Measurements from ENCODE around the gene KCNQ1.

DNA sequence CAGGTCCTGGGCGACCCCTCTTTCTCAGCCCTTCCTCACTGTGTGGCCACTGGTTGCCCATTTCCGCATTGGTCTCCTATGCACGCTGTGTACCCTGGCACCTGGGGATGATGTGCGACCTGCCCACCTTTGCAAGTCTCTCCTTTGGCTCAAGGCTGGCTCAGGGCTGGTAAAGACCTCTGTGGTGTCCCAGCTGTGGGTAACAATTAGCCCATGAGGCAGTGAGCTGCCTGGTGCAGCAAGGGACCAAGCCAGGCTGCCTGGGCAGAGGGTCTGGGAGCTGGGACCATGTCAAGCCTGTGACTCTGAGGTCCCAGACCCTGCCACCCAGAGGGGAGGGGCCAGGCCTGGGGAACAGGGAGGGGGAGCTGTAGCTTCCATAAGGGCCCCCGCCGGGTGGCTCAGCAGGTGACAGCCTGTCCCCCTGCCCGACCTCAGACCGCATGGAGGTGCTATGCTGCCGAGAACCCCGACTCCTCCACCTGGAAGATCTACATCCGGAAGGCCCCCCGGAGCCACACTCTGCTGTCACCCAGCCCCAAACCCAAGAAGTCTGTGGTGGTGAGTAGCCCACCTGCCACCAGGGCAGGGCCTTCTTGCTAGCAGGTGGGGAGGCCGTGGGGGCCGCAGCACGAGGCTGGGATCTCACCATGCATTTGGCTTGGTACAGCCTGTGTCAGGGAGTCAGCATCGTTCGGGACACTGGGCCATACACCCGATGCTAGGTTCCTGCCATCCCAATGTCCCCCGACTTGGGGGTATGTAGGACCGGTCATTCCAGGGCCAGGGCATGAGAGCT is 142.5 kb downstream of the KCNQ1 start:
- TF ChIP-seq, protein P1, sequence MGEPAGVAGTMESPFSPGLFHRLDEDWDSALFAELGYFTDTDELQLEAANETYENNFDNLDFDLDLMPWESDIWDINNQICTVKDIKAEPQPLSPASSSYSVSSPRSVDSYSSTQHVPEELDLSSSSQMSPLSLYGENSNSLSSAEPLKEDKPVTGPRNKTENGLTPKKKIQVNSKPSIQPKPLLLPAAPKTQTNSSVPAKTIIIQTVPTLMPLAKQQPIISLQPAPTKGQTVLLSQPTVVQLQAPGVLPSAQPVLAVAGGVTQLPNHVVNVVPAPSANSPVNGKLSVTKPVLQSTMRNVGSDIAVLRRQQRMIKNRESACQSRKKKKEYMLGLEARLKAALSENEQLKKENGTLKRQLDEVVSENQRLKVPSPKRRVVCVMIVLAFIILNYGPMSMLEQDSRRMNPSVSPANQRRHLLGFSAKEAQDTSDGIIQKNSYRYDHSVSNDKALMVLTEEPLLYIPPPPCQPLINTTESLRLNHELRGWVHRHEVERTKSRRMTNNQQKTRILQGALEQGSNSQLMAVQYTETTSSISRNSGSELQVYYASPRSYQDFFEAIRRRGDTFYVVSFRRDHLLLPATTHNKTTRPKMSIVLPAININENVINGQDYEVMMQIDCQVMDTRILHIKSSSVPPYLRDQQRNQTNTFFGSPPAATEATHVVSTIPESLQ (CRISPR knock-in tag; IDR thresholded peaks at IDR 0.05), result no peak
- TF ChIP-seq ELK1 (CRISPR knock-in tag; IDR thresholded peaks at IDR 0.05), result no peak
- no peak for TF ChIP-seq JUNB (CRISPR knock-in tag; conservative IDR thresholded peaks at IDR 0.05)
- no peak for TF ChIP-seq SMAD2 (IDR thresholded peaks at IDR 0.05; ENCODE audit: low read depth, low read length)
- no peak for TF ChIP-seq HNRNPK (IDR thresholded peaks at IDR 0.05; ENCODE audit: low read depth, low read length, poor library complexity, severe bottlenecking)
- TF ChIP-seq CEBPG (CRISPR knock-in tag; IDR thresholded peaks at IDR 0.05), result no peak
- no peak for TF ChIP-seq CEBPG (tag; conservative IDR thresholded peaks at IDR 0.05 in 1 of 2, IDR thresholded peaks at IDR 0.05 in 1 of 2)
- TF ChIP-seq ZC3H4 (CRISPR knock-in tag; IDR thresholded peaks at IDR 0.05; ENCODE audit: borderline replicate concordance), result no peak
- TF ChIP-seq KAT7 (CRISPR knock-in tag; IDR thresholded peaks at IDR 0.05; ENCODE audit: borderline replicate concordance), result no peak
- TF ChIP-seq, protein P2, sequence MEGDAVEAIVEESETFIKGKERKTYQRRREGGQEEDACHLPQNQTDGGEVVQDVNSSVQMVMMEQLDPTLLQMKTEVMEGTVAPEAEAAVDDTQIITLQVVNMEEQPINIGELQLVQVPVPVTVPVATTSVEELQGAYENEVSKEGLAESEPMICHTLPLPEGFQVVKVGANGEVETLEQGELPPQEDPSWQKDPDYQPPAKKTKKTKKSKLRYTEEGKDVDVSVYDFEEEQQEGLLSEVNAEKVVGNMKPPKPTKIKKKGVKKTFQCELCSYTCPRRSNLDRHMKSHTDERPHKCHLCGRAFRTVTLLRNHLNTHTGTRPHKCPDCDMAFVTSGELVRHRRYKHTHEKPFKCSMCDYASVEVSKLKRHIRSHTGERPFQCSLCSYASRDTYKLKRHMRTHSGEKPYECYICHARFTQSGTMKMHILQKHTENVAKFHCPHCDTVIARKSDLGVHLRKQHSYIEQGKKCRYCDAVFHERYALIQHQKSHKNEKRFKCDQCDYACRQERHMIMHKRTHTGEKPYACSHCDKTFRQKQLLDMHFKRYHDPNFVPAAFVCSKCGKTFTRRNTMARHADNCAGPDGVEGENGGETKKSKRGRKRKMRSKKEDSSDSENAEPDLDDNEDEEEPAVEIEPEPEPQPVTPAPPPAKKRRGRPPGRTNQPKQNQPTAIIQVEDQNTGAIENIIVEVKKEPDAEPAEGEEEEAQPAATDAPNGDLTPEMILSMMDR (IDR thresholded peaks at IDR 0.05 in 2 of 3, conservative IDR thresholded peaks at IDR 0.05 in 1 of 3; ENCODE audit: insufficient read depth in 2 of 3, low read depth in 1 of 3, low read length in 3 of 3), result no peak
- TF ChIP-seq, protein P3, sequence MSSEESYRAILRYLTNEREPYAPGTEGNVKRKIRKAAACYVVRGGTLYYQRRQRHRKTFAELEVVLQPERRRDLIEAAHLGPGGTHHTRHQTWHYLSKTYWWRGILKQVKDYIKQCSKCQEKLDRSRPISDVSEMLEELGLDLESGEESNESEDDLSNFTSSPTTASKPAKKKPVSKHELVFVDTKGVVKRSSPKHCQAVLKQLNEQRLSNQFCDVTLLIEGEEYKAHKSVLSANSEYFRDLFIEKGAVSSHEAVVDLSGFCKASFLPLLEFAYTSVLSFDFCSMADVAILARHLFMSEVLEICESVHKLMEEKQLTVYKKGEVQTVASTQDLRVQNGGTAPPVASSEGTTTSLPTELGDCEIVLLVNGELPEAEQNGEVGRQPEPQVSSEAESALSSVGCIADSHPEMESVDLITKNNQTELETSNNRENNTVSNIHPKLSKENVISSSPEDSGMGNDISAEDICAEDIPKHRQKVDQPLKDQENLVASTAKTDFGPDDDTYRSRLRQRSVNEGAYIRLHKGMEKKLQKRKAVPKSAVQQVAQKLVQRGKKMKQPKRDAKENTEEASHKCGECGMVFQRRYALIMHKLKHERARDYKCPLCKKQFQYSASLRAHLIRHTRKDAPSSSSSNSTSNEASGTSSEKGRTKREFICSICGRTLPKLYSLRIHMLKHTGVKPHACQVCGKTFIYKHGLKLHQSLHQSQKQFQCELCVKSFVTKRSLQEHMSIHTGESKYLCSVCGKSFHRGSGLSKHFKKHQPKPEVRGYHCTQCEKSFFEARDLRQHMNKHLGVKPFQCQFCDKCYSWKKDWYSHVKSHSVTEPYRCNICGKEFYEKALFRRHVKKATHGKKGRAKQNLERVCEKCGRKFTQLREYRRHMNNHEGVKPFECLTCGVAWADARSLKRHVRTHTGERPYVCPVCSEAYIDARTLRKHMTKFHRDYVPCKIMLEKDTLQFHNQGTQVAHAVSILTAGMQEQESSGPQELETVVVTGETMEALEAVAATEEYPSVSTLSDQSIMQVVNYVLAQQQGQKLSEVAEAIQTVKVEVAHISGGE (CRISPR knock-in tag; IDR thresholded peaks at IDR 0.05), result no peak
- TF ChIP-seq ZNF384 (IDR thresholded peaks at IDR 0.05; ENCODE audit: low read depth, low read length), result no peak
- TF ChIP-seq MAFK (IDR thresholded peaks at IDR 0.05; ENCODE audit: low read length), result no peak
- no peak for TF ChIP-seq NFIX (CRISPR knock-in tag; IDR thresholded peaks at IDR 0.05; ENCODE audit: low read depth)
